ENCODE measurements around the gene TSPYL1.

Gene TSPYL1

GRCh38 chr6:116256694-116257093 lies 23.0 kb downstream of the TSPYL1 start:
- no peak for DNase-seq

DNA sequence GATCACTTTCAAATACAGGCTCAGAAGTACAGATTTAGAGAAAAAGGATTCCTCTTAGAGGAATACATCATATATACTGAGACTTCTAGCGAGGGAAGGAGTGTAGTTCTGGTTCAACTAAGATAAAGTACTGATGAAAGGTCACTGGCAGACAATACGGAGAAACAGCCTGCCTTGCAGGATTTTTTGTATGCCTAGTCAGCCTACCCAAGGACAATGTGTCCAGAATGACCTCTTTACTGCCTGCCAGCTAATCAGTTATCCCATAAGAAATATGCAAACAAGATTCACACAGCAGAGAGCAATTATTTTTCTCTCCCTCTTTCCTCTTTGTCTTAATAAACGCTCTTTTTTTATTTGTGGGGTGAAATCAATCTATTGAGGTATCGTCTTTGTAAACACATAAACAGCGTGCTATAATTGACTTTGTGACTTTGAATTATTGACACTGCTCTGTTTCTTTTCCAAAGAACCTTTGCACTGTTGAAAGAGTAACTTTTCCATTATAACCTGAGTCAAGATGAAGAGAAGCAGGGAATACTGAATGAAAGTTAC lies 24.4 kb downstream of the TSPYL1 start:
- DNase-seq, result no peak

GRCh38 chr6:116254297-116255056 lies 25.3 kb downstream of the TSPYL1 start:
- no peak for DNase-seq

DNA sequence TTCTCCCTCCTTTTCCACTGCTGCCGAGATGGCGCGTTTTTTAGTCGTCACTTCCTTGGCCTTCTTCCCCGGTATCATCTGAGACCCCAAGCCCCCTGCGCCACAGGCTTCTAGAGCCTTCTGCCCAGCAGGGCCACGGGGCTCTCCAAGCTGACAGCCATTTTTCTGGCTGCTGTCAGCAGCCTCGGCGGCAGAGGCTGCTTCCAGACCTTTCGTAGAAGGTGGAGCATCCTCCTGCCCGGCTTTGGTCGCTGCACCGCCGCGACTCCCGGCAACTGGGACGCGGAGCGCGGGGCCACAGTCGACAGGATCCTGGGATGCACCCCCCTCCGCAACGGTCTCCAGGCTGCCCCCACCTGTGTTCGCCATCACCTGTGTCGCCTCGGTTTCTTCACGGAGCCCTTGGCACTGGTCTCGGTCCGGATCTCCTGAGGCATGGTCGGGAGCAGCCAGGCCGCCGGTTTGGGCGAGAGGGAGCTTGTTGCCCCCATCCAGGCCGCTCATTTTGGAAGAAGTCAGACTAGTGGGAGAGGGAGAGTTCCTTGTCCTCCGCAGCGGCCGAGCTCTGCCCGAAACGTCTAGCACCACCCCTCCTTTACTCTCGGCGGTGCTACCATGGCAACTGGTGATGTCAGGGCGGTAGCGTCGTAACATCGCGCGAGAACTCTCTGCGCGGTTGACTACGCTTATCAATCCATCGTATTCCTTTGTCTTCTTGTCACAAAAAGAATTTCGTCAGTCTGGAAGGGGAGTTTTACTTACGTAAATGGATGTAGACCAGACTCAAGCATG lies 26.0 kb downstream of the TSPYL1 start, which contains the start of gene TSPYL4:
TSS of gene TSPYL4 (minus strand) at position 571 of the 792 bp plus-strand sequence. CDS start at position 504, 67 bp downstream.
- DNase-seq, result peak; percentile 89 to 92

DNA sequence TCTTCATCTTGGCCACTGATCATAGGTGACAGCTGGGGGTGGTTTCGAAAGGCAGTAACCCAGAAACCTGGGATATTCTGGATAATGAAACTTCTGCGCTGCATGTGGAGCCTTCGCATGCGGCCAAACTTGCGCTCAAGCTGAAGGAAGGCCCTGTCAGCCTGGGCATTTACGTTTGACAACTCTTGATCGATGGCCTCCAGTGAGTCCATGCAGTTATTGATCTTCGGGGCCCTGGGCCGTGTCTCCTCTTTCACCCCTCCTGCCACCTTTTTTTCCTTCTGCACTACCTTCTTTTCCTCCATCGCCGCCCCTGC lies 26.6 kb downstream of the TSPYL1 start:
- DNase-seq, result no peak

DNA sequence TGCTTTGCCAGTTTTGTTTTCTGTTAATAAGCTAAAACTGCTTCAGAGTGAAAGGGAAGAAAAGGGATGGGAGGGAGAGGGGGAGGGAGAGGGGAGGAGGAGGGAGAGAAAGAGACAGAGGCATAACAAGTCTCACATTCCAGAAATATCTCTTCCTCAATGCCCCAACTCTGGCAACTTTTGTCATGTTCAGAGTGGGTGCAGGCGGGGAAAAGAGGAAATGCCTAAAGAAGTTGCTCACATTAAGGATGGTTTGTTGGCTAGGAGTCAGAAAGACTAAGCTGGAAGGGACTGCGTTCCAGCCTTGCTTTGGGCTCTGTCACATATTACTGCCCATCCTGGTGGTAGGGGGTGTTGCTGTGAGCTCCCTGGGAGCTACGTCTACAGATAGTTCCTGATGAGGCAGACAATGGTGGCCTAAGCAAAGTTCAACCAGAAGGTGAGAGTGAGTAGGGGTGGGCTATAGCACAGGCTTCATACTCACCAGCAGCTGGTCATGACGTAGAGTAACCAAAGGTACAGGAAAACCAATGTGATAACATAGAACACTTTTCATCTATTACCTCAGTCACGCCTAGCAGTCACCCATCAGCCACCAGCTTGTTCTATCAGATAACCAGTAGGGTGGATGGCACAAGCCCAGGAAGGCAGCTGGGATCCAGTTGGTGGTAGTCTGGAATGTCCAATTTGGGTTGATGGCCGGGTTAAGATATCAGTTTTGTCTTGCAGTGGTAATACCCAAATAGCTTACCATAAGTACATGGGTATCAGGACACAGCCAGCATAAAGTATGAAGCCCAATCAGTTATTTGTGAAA lies 28.0 kb downstream of the TSPYL1 start:
- no peak for DNase-seq

GRCh38 chr6:116248577-116248976 lies 31.2 kb downstream of the TSPYL1 start:
- DNase-seq, result no peak

GRCh38 chr6:116247285-116247684 lies 32.4 kb downstream of the TSPYL1 start:
- no peak for DNase-seq

GRCh38 chr6:116246089-116246488 lies 33.6 kb downstream of the TSPYL1 start:
- no peak for DNase-seq

DNA sequence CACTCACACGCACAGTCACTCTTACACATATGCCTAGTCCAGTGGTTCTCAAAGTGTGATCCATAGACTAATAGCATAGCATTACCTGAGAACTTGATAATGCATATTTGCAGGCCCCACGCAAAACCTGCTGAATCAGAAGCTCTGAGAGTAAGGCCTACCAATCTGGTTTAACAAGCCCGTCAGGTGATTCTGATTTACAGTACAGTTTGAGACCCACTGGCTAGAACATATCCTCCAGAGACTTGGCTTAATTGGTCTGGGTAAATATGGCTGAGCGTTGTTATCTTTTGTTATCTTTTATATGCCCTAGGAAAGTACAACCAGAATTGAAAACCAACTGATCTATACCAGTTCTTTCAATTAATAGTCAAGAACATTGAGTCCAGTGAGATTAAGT lies 35.4 kb downstream of the TSPYL1 start:
- no peak for DNase-seq

DNA sequence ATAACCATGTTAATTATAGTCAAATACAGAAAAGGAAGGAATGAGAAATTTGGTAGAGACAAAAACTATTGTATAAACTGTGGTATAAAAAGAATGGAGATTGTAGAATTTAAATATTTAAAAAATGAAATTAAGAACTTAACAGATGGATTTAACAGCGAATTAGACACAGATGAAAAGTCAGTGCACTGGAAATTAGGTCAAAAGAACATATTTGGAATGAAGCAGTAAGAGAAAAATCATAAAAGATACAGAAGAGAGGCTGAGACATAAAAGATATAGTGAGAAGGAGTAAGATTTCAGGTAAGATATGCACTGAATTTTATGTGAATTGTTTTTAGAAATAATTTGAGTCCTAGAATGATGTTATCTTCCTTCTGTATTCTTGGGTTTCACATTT lies 39.9 kb downstream of the TSPYL1 start:
- no peak for DNase-seq

- no peak for DNase-seq
Measured at GRCh38 chr6:116239256-116239655, 40.5 kb downstream of the TSPYL1 start.

DNA sequence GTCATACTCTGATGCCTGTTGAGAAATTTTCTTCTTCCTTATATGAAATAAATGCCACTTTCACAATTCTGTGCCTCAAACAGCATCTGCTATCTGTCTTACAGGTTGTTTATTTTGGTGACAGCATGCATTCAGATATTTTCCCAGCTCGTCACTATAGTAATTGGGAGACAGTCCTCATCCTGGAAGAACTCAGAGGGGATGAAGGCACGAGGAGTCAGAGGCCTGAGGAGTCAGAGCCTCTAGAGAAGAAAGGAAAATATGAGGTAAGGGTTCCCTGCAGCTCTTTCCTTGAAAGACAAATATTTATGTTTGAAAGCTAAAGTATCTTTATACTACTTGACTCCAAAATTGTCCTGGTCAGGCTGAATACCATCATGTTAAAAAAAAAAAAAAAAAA lies 41.6 kb downstream of the TSPYL1 start:
- DNase-seq, result no peak

DNA sequence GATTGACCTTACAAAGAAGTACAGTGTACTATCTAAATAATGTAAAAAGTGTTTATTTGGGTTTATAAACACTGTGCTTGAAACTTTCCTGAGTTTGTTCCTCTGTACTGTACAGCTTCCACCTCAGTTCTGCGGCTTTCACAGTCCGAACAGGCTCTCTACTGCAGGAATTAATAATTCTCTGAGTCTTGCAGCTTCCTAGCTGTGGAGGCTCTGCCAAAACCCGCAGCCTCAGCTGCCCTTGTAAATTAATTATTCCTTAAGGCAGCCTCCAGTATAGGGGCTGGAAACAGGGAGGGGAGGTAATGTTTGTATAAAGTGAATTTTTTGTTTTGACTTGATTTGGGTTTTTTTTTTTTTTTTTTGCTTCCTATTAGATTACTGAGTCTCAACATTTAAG lies 45.0 kb downstream of the TSPYL1 start:
- no peak for DNase-seq

DNA sequence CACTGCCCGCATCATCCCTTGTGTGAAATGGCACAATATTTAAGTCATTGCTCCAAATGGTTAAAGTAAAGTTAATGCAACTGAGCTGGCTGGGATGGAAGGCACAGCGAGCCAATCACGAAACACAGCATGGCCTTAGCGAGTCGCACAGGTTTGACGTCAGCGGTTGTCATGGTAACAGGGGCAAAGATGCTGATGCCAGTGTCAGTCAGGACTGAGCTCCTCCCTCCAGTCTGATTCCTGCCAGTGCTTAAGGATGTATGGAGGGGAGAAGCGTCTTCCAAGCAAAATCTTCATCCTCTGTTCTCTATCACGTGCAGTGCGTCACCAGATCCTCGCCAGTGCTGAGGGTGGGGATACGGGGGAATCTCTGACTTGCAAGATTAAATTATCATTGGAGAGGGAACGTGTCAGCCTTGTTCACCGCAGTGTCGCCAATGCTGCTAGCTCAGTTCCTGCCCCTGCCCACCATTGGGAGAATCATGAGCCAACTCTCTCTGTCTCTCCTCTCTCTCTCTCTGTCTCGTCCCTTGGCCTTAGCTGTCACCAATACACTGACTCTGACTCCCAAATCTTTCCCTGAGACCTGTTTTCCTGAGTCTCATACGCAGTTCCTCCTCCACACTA lies 50.3 kb downstream of the TSPYL1 start:
- DNase-seq, result peak in 1 of 2 donors; percentile 10

Measured in activated CD4-positive, alpha-beta T cell treated with anti-CD3 and anti-CD28 coated beads for 4 hours (primary cell).